HG02973 (cell line): ENCODE data around the gene PTGR3.
A peak's percentile ranks its signal among the peaks of the same experiment; 100 is the strongest.

ENCODE experiments used
- ATAC-seq: cut with Tn5 transposase; IDR thresholded peaks from one replicate; pipeline ENCODE4 v1.9.1; 2021; ENCODE audit warnings: moderate library complexity; ENCODE audit not compliant: unreplicated experiment

The PTGR3 gene

GRCh38 chr18:75216212-75216910 is 7.4 kb upstream of the PTGR3 start:
- ATAC-seq, result no peak

DNA sequence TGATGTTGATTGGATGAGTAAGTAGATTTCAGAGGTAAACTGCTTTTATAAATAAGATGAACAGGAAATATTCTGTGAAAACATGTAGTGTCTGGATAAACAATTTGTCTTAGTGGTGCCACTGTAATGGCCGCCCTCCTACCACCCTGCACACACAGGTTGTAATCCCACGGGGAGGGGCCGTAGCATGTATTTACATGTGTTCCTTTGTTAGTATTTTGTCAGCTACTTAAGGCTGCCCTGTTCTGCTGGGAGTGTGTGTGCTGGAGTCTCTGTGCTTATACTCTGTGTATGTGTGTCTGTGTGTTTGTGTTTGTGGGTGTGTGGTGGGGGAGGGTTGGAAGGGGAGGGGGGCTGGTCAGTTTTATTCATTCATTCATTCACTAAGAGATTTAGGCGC is 6.7 kb upstream of the PTGR3 start:
- no peak for ATAC-seq

GRCh38 chr18:75214766-75215510 is 6.0 kb upstream of the PTGR3 start:
- ATAC-seq, result no peak

GRCh38 chr18:75214332-75214690 is 5.4 kb upstream of the PTGR3 start:
- no peak for ATAC-seq

GRCh38 chr18:75213611-75214331 is 4.8 kb upstream of the PTGR3 start:
- ATAC-seq, result no peak

- no peak for ATAC-seq
Observed at GRCh38 chr18:75212751-75213090, 3.8 kb upstream of the PTGR3 start.

DNA sequence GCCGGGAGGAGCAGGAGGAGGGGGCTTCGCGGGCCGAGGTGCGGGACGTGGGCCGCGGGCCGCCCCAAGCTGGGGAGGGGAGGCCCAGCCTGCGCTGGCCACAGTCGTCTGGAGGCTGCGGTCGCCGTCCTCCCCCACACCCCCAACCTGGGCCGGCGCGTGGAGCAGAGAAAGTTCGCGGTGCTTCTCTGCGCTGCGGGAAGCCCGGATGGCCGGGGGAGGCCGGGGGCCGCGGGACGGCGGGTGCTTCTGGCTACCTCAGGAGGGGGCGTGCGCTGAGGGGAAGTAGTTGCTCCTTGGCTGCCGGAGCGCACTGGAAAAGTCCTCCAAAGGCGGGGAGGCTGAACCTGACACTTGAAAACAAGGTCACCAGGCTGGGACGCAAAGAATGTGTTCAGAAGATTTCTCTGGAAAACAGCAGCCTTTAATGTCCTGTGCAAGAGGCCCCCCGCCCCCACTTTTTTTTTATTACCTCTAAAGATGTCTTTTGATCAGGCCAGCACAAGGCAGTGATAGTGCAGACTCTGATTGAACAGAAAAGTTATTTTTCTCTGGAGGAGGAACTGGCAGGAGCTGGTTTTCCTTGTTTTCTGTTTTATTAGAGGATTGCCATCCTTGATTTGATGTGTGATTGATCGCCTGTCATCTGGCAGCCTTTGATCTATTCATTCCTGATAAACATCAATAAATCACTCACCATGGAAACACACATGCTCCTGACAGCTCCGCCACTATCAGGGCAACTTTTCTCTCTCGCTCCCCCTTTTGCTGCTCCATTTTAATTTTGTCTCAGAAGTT is 3.2 kb upstream of the PTGR3 start:
- ATAC-seq, result no peak

DNA sequence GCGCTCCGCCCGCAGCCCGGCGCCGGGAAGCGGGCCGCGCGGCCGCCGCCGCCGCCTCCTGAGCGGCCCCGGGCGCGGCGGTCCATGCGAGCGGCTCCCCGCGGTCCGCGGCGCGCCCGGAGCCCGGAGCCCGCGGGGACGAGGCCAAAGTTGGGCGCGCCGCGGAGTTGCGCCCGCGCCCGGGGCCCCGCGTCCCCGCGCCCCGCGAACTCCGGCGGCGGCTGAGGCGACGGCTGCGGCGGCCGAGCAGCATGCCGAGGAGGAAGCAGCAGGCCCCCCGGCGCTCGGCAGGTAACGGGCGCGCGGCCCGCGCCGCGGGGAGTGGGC is 2.6 kb upstream of the PTGR3 start:
- no peak for ATAC-seq

- ATAC-seq, result no peak
Observed at GRCh38 chr18:75211002-75211621, 2.2 kb upstream of the PTGR3 start.

GRCh38 chr18:75210274-75211001 is 1.5 kb upstream of the PTGR3 start, which contains the start of gene TSHZ1:
Gene TSHZ1, plus strand, starts transcription at chr18:75210797. Its CDS starts 1,080 bp downstream, at chr18:75211877.
- ATAC-seq, result peak; percentile 32

- no peak for ATAC-seq
Observed at GRCh38 chr18:75209951-75210258, 966 bp upstream of the PTGR3 start.

- ATAC-seq, result peak; percentile 12
Observed at GRCh38 chr18:75208836-75209128, 157 bp downstream of the PTGR3 start.

DNA sequence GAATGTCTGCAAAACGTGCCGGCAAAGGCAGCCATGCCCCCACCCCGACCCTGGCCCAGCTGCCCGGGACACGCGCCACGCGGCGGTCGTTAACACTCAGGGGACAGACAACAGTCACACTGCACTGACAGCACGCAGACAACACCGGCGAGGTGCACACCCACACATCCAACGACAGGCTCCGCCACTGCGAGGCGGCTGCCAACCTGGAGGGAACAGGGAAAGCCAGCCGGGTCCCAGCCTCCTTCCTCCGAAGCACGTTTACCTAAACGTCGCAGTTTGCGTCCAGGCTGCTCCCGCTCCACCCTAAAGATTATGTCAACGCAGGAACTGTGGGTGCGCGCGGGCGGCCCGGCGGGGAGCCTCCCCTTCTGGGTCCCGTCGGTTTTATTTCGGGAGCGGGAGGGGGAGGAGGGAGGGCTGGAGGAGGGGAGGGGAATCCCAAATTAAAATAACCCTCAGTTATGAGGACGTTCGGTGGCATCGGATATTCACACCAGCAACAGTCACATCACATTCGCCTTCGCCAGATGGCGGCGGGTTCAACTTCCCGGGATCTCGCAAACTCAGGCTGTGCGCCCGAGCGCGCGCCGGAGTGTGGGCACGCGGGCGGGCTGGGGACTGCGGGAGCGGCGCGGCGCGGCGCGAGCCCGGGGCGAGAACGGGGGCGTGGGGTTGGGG is 644 bp downstream of the PTGR3 start:
- peak; percentile 2 for ATAC-seq

- peak; percentile 14 for ATAC-seq
Observed at GRCh38 chr18:75207310-75208154, 1.4 kb downstream of the PTGR3 start.

DNA sequence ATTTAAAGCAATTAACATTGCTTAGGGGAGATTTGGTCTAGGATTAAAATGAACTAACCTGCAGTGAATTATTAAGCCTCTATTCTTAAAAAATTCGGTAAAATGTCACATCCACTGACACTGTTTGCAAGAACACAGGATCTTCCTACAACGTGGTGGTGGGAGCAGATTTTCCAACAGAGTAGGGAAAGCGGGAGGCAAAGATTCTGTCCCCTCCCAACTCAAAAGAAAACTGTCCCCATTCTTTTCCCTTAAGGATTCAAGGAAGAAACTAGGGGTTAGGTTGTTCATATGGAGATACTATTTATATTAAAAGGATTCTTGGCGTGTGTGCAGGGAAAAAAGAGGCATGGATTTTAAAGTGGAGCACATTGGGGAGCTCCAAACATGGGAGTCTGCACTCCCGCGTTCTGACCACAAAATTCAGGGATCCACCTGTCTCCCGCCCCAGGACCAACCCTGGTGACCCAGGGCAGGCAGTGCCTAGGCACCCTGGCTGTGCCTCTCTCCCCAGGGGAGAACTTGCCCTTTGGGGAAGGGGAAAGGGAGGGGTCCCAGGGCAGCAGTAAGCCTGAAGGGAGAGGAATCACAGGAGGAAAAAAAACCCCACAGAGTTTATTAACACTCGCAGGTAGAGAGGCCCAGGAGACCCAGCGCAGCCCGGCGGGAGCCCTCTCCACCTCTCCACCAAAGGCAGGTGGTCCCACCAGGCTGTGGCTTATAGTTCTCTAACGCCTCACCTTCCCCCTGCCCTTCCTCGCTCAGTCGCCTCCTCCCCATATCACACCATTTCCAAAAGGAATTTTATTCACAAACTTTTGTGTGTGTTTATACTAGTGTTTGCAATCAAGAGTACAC is 2.3 kb downstream of the PTGR3 start:
- ATAC-seq, result no peak

GRCh38 chr18:75205514-75206132 is 3.3 kb downstream of the PTGR3 start:
- ATAC-seq, result no peak

DNA sequence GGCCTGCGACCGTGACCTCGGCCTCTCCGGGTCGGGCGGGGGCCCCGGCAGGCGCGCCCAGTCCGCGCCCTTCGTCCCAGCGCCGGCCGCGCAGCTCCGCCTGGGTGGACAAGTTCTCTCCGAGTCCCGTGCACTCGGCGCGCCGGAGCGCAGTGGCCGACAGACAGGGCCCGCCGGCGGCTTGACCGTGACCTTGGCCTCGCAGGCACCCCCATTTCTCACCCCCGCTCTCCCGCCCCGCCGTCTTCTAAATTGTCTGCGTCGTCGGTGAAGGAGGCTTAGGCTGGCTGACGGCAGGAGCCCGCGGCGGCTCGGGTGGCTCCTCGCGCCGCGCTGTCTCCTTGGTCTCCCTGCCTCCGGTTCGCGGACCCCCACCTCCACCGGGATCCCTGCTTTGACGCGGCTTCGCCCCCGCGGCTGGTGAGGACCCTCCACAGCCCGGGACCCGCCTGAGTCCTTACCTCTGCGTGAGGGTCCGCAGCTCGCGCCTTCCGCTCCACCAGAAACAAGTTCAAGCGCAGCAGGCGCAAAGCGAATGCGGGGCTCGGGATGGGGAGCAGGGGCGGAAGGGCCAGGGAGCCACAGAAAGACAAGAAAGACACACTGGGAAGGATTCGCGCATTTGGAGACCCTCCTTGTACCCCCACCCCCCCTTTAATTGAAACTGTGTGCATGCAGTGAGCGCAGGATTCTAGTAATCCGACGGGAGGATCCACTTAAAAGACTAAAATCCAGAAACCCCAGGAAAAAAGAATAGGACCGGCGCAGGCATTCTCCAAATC is 4.0 kb downstream of the PTGR3 start:
- no peak for ATAC-seq
